Measurements from ENCODE around the gene STIP1. TPM values are rescaled to one million over a fixed set of nuclear protein-coding genes. Genes with fewer than 3 reads are reported as not detected.

STIP1 gene
- total and polyA plus RNA-seq, 9 of the 15 experiments (the other 6 are each of a cell fraction or from before 2014, with no cell fraction given) = 58.1 to 465 (median 346) TPM

DNA sequence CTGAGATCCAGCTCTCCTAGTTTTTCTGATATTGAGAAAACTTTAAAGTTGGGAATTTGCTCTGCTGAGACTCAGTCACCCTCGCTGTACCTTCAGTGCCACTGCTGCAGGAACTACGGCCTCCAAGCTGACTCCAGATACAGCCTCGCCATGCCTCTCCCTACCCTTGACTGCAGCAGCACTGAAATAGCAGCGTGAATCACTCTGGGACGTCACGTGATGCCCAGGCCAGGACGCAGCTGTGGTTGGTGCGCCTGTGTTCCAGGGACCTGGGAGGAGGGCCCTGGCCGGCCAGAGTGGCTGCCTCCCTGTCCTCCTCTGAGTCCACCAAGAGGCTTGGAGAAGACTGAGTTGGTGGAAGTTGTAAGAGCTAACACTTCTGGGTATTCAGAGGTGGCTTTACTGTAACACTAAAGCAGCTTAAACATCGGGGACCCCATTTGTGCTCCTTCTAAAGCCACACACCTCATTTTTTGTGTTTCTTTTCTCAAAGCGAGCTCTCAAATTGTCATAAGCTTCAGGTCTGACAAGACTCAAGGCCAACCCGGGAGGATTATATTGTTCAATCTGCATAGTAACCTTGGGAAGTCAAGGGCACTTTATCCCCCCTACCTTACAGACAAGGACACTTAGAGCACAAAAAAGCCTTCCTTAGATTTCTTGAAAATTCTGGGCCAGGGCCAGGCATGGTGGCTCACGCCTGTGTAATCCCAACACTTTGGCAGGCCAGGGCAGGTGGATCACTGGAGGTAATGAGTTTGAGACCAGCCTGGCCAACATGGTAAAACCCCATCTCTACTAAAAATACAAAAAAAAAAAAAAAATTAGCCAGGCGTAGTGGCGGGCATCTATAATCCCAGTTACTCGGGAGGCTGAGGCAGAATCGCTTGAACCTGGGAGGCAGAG, 4.2 kb upstream of the STIP1 start (continued):
- TF ChIP-seq ZFX (CRISPR knock-in tag; IDR thresholded peaks at IDR 0.05) (peak; percentile 83), TCF7 (IDR thresholded peaks at IDR 0.05; ENCODE audit: borderline replicate concordance) (no peak), TCFL5 (CRISPR knock-in tag; conservative IDR thresholded peaks at IDR 0.05) (no peak), KAT7 (CRISPR knock-in tag; IDR thresholded peaks at IDR 0.05; ENCODE audit: borderline replicate concordance) (no peak; the same call in 1 of the 2 replicates), RNF2 (IDR thresholded peaks at IDR 0.05) (peak; percentile 38; the same call in 1 of the 2 replicates), SMARCC2 (IDR thresholded peaks at IDR 0.05; ENCODE audit: low read depth) (no peak), CREM (IDR thresholded peaks at IDR 0.05; ENCODE audit: low read depth) (peak; percentile 81), ZNF174 (CRISPR knock-in tag; IDR thresholded peaks at IDR 0.05) (no peak), HDGF (IDR thresholded peaks at IDR 0.05) (0 out of 2 replicates have a peak, but pooled peaks have one; percentile 70), PRMT5 (CRISPR knock-in tag; IDR thresholded peaks at IDR 0.05) (no peak), FOXP1 (CRISPR knock-in tag; IDR thresholded peaks at IDR 0.05) (no peak; the same call in 1 of the 2 replicates), ZNF764 (CRISPR knock-in tag; IDR thresholded peaks at IDR 0.05; ENCODE audit: low read depth) (no peak), LARP7 (IDR thresholded peaks at IDR 0.05) (no peak), TSC22D4 (tag; IDR thresholded peaks at IDR 0.05) (no peak), ZFP1 (CRISPR knock-in tag; IDR thresholded peaks at IDR 0.05) (no peak), L3MBTL2 (IDR thresholded peaks at IDR 0.05) (peak; percentile 88)
- TF ChIP-seq, protein P1, sequence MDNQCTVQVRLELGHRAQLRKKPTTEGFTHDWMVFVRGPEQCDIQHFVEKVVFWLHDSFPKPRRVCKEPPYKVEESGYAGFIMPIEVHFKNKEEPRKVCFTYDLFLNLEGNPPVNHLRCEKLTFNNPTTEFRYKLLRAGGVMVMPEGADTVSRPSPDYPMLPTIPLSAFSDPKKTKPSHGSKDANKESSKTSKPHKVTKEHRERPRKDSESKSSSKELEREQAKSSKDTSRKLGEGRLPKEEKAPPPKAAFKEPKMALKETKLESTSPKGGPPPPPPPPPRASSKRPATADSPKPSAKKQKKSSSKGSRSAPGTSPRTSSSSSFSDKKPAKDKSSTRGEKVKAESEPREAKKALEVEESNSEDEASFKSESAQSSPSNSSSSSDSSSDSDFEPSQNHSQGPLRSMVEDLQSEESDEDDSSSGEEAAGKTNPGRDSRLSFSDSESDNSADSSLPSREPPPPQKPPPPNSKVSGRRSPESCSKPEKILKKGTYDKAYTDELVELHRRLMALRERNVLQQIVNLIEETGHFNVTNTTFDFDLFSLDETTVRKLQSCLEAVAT (IDR thresholded peaks at IDR 0.05) = peak in 1 of 2 experiments; percentile 88; a peak in 2 of 4 replicates
- TF ChIP-seq, protein P2, sequence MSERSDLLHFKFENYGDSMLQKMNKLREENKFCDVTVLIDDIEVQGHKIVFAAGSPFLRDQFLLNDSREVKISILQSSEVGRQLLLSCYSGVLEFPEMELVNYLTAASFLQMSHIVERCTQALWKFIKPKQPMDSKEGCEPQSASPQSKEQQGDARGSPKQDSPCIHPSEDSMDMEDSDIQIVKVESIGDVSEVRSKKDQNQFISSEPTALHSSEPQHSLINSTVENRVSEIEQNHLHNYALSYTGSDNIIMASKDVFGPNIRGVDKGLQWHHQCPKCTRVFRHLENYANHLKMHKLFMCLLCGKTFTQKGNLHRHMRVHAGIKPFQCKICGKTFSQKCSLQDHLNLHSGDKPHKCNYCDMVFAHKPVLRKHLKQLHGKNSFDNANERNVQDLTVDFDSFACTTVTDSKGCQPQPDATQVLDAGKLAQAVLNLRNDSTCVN (CRISPR knock-in tag; IDR thresholded peaks at IDR 0.05) = no peak
- TF ChIP-seq, protein P3, sequence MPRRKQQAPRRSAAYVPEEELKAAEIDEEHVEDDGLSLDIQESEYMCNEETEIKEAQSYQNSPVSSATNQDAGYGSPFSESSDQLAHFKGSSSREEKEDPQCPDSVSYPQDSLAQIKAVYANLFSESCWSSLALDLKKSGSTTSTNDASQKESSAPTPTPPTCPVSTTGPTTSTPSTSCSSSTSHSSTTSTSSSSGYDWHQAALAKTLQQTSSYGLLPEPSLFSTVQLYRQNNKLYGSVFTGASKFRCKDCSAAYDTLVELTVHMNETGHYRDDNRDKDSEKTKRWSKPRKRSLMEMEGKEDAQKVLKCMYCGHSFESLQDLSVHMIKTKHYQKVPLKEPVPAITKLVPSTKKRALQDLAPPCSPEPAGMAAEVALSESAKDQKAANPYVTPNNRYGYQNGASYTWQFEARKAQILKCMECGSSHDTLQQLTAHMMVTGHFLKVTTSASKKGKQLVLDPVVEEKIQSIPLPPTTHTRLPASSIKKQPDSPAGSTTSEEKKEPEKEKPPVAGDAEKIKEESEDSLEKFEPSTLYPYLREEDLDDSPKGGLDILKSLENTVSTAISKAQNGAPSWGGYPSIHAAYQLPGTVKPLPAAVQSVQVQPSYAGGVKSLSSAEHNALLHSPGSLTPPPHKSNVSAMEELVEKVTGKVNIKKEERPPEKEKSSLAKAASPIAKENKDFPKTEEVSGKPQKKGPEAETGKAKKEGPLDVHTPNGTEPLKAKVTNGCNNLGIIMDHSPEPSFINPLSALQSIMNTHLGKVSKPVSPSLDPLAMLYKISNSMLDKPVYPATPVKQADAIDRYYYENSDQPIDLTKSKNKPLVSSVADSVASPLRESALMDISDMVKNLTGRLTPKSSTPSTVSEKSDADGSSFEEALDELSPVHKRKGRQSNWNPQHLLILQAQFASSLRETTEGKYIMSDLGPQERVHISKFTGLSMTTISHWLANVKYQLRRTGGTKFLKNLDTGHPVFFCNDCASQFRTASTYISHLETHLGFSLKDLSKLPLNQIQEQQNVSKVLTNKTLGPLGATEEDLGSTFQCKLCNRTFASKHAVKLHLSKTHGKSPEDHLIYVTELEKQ (CRISPR knock-in tag; IDR thresholded peaks at IDR 0.05) = no peak
- TF ChIP-seq, protein P4, sequence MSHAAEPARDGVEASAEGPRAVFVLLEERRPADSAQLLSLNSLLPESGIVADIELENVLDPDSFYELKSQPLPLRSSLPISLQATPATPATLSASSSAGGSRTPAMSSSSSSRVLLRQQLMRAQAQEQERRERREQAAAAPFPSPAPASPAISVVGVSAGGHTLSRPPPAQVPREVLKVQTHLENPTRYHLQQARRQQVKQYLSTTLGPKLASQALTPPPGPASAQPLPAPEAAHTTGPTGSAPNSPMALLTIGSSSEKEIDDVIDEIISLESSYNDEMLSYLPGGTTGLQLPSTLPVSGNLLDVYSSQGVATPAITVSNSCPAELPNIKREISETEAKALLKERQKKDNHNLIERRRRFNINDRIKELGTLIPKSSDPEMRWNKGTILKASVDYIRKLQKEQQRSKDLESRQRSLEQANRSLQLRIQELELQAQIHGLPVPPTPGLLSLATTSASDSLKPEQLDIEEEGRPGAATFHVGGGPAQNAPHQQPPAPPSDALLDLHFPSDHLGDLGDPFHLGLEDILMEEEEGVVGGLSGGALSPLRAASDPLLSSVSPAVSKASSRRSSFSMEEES (CRISPR knock-in tag; IDR thresholded peaks at IDR 0.05) = peak; percentile 100
